OCI-LY7 (cell line): ENCODE measurements around the gene ARFGAP3. TPM values are rescaled to one million over a fixed set of nuclear protein-coding genes. Genes with fewer than 3 reads are reported as not detected.

Experiments
- BruUV-seq: library from RNA; stranded (reverse); fragments of 400-500 nt; replicated peaks from 2 replicates; lab custom pipeline; 2021; lab: Mats Ljungman, UMichigan
- CTCF ChIA-PET: fragments of 300-600 bp; sonication (Branson Sonifier 250); formaldehyde crosslinking; loops from one replicate; lab custom pipeline; 2022; ENCODE audit warnings: antibody characterized with exemption; ENCODE audit not compliant: unreplicated experiment; lab: Charles Lee
- POLR2A ChIA-PET: fragments of 300-600 bp; sonication (Branson Sonifier 250); formaldehyde crosslinking; loops from one replicate; lab custom pipeline; 2022; ENCODE audit warnings: antibody characterized with exemption; lab: Charles Lee
- DNase-seq: peaks from one replicate; pipeline ENCODE4 v3.0.0-alpha.2; 2015; ENCODE audit warnings: low spot score
- H2AFZ ChIP-seq: fragments of 200-600 bp; sonication (generic), shearing (Covaris generic); 2 replicates; pipeline ENCODE4 v1.6.1; 2014; ENCODE audit warnings: mild to moderate bottlenecking, antibody characterized with exemption, low read length, moderate library complexity
- H3K27ac ChIP-seq: fragments of 200-600 bp; sonication (generic); 2 replicates; pipeline ENCODE4 v1.5.1; 2014; ENCODE audit warnings: mixed run types, low read depth, mild to moderate bottlenecking, moderate library complexity, low read length, inconsistent platforms; ENCODE audit not compliant: poor library complexity, severe bottlenecking
- H3K36me3 ChIP-seq: fragments of 200-600 bp; sonication (generic); 2 replicates; pipeline ENCODE4 v1.6.1; 2014; ENCODE audit warnings: mild to moderate bottlenecking, antibody characterized with exemption, low read length, moderate library complexity, mixed read lengths; ENCODE audit not compliant: insufficient read depth
- H3K4me1 ChIP-seq: fragments of 200-600 bp; sonication (generic); 2 replicates; pipeline ENCODE4 v1.5.1; 2014; ENCODE audit warnings: mild to moderate bottlenecking, low read length; ENCODE audit not compliant: insufficient read depth, poor library complexity, severe bottlenecking
- H3K4me2 ChIP-seq: fragments of 200-600 bp; sonication (generic); 2 replicates; pipeline ENCODE4 v1.6.1; 2014; ENCODE audit warnings: mild to moderate bottlenecking, low read length
- H3K4me3 ChIP-seq: fragments of 200-600 bp; sonication (generic); 2 replicates; pipeline ENCODE4 v1.5.1; 2014; ENCODE audit warnings: mild to moderate bottlenecking, low read depth, low read length; ENCODE audit not compliant: poor library complexity, severe bottlenecking
- H3K79me2 ChIP-seq: fragments of 200-600 bp; sonication (generic); 2 replicates; pipeline ENCODE4 v1.6.1; 2016; ENCODE audit warnings: low read depth, mild to moderate bottlenecking, low read length, moderate library complexity, mixed read lengths; ENCODE audit not compliant: insufficient read depth
- H3K9me2 ChIP-seq: fragments of 200-600 bp; sonication (generic); 2 replicates; pipeline ENCODE4 v1.6.1; 2016; ENCODE audit warnings: mild to moderate bottlenecking, low read length, mixed read lengths; ENCODE audit not compliant: insufficient read depth
- H3K9me3 ChIP-seq: fragments of 200-600 bp; sonication (generic); 2 replicates; pipeline ENCODE4 v1.6.1; 2014; ENCODE audit warnings: mild to moderate bottlenecking, mixed run types, low read length, mixed read lengths
- H4K20me1 ChIP-seq: fragments of 200-600 bp; sonication (generic); 2 replicates; pipeline ENCODE4 v1.6.1; 2014; ENCODE audit warnings: mild to moderate bottlenecking, antibody characterized with exemption, low read length, moderate library complexity, mixed read lengths; ENCODE audit not compliant: insufficient read depth
- CTCF ChIP-seq: fragments of 200-600 bp; sonication (generic); conservative IDR thresholded peaks from 2 replicates; pipeline ENCODE4 v1.5.1; 2014; ENCODE audit warnings: mild to moderate bottlenecking, antibody characterized with exemption, low read length, moderate library complexity, mixed read lengths
- EZH2phosphoT487 ChIP-seq: fragments of 200-600 bp; sonication (generic); IDR thresholded peaks from 2 replicates; pipeline ENCODE4 v1.6.1; 2018; ENCODE audit warnings: low read depth, borderline replicate concordance, mild to moderate bottlenecking, mixed run types, antibody characterized with exemption, low read length, moderate library complexity, mixed read lengths
- intact Hi-C: fragments of 100-400 bp; cut with micrococcal nuclease; formaldehyde crosslinking; loops from one replicate; pipeline ENCODE4 v1.10.0; 2022; ENCODE audit not compliant: unreplicated experiment
- total RNA-seq, 2 experiments: library from RNA; depleted of rRNA in 1 of 2; stranded (reverse); fragments of >200 nt in 1 of 2; shearing (Covaris generic) in 1 of 2; gene quantifications; 2 replicates each; pipeline ENCODE4 v1.2.3, GENCODE V29; 2014 to 2022

Gene ARFGAP3
- total RNA-seq, 2 experiments from 2014 or later = 24.2 to 47.0 TPM

DNA sequence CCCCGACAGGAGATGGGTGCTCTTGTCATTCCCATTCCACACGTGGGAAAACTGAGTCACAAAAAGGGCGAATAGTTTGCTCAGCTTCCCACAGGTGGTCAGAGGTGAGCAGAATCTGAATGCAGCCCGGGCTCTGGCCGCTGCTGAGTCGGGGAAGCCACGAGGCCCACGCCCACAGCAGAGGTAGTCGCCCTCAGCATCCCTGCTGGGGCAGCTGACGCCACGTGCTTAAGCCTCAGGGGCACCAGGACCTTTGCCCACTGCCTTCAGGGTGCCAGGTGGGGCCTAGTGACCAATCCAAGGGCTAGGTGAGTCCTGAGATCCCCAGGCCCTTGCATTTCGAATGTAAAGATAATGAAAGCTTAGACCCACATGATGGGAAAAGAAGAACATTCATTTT, 24.2 kb upstream of the ARFGAP3 start:
- Histone ChIP-seq H3K4me2 (no peak overlapping the region), H3K79me2 (no peaks in the 10 kb centered on the region), H3K36me3 (peaks cover 47% of the 10 kb centered on the region; the same call in 1 of the 2 replicates), H3K27ac (no peak overlapping the region), H3K4me3 (no peak overlapping the region), H3K9me3 (no peaks in the 10 kb centered on the region), H3K9me2 (no peaks in the 10 kb centered on the region), H3K4me1 (peaks cover 9% of the 10 kb centered on the region), H2AFZ (no peak overlapping the region), H4K20me1 (no peaks in the 10 kb centered on the region)
- TF ChIP-seq EZH2phosphoT487 = no peak
- TF ChIP-seq CTCF = no peak
- intact Hi-C loops = no loop called here
- BruUV-seq = no TSS peak
- CTCF ChIA-PET = interaction anchor here (1.1 kb wide), 1 partner anchor 14 kb away, joined by 3 read pairs; no protein-coding TSS in a partner anchor
- no peak for DNase-seq
- POLR2A ChIA-PET = no interaction called here

GRCh38 chr22:42880815-42881214, 23.7 kb upstream of the ARFGAP3 start:
- ChIA-PET POLR2A (no interaction called here), CTCF (no interaction called here)
- no peaks in the 10 kb centered on the region for H3K9me3 ChIP-seq
- DNase-seq = no peak
- no peaks in the 10 kb centered on the region for H3K79me2 ChIP-seq
- H3K4me1 ChIP-seq = peaks cover 9% of the 10 kb centered on the region
- no peak overlapping the region for H3K4me2 ChIP-seq
- H3K9me2 ChIP-seq = no peaks in the 10 kb centered on the region
- BruUV-seq = no TSS peak
- intact Hi-C loops = no loop called here
- no peak overlapping the region for H3K4me3 ChIP-seq
- peaks cover 47% of the 10 kb centered on the region; the same call in 1 of the 2 replicates for H3K36me3 ChIP-seq
- H3K27ac ChIP-seq = no peak overlapping the region
- no peak overlapping the region for H2AFZ ChIP-seq
- no peaks in the 10 kb centered on the region for H4K20me1 ChIP-seq
- TF ChIP-seq CTCF (peak; percentile 57), EZH2phosphoT487 (no peak)

DNA sequence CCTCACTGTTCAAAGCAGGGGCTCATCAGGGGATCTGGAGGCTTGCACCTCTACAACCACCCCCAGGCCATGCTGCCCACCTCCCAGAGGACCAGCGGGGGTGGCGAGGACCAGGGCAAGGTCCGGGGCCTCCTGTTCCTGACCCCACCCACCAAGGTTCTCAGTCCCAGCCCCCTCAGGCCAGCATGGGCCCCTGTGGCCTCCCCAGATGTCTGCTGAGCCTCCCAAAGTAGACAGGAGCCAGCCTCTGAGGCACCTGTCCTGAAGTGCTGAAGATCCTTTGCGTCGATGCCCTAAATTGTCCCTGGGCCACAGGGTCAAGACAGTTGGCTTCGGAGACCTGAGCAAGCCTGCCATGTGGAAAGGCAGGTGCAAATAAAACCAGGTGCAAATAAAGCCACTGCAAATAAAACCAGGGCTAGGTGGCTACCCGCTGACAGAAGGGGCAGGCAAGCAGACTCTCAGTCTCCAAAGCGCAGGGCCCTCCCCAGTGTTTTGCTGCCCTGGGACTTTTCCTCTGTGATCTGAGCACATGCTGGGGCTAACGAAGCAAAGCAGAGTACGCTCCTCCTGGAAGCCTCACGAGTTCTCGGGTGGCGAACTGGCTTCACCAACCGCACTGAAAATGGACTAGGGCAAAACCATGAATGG, 22.4 kb upstream of the ARFGAP3 start:
- Histone ChIP-seq H4K20me1 (no peaks in the 10 kb centered on the region), H3K36me3 (peaks cover 44% of the 10 kb centered on the region; the same call in 1 of the 2 replicates), H3K9me3 (no peaks in the 10 kb centered on the region), H3K27ac (no peak overlapping the region), H3K4me3 (no peak overlapping the region), H3K79me2 (no peaks in the 10 kb centered on the region), H3K4me2 (no peak overlapping the region), H3K9me2 (no peaks in the 10 kb centered on the region), H3K4me1 (peaks cover 9% of the 10 kb centered on the region), H2AFZ (no peak overlapping the region)
- CTCF ChIA-PET = no interaction called here
- intact Hi-C loops = no loop called here
- TF ChIP-seq EZH2phosphoT487 (no peak), CTCF (no peak)
- no TSS peak for BruUV-seq
- no peak for DNase-seq
- POLR2A ChIA-PET = no interaction called here
